HG03139 (cell line): ENCODE measurements around the gene EN2.
A peak's percentile ranks its signal among the peaks of the same experiment; 100 is the strongest.

Source experiments
- ATAC-seq: cut with Tn5 transposase; IDR thresholded peaks from one replicate; pipeline ENCODE4 v1.9.1; 2021; ENCODE audit not compliant: unreplicated experiment

Gene EN2

GRCh38 chr7:155484483-155485399, 26.8 kb downstream of the EN2 start:
- no peak for ATAC-seq

- no peak for ATAC-seq
These were observed 29.0 kb downstream of the EN2 start for GRCh38 chr7:155486783-155487508.

GRCh38 chr7:155487509-155488482, 29.9 kb downstream of the EN2 start:
- ATAC-seq: no peak

- no peak for ATAC-seq
These were observed 30.7 kb downstream of the EN2 start for GRCh38 chr7:155488483-155489127.

- no peak for ATAC-seq
These were observed 31.4 kb downstream of the EN2 start for GRCh38 chr7:155489158-155489840.

- peak; percentile 36 for ATAC-seq
These were observed 32.1 kb downstream of the EN2 start for GRCh38 chr7:155489862-155490696.

- peak; percentile 95 for ATAC-seq
These were observed 33.0 kb downstream of the EN2 start for GRCh38 chr7:155490697-155491628.

- ATAC-seq: no peak
These were observed 33.9 kb downstream of the EN2 start for GRCh38 chr7:155491812-155492211.

GRCh38 chr7:155493744-155494538, 36.0 kb downstream of the EN2 start:
- ATAC-seq: no peak

- no peak for ATAC-seq
These were observed 36.6 kb downstream of the EN2 start for GRCh38 chr7:155494551-155494950.

- no peak for ATAC-seq
These were observed 37.7 kb downstream of the EN2 start for GRCh38 chr7:155495440-155496248.

GRCh38 chr7:155496267-155497005, 38.5 kb downstream of the EN2 start:
- no peak for ATAC-seq

- no peak for ATAC-seq
These were observed 39.4 kb downstream of the EN2 start for GRCh38 chr7:155497149-155497901.

- no peak for ATAC-seq
These were observed 47.5 kb downstream of the EN2 start for GRCh38 chr7:155505422-155505793.

GRCh38 chr7:155506854-155507337, 49.0 kb downstream of the EN2 start:
- no peak for ATAC-seq
